Neutrophil (primary cell): ENCODE data around the gene ADCY2.

Experiments
- H3K27ac ChIP-seq: fragments of 200-600 bp; sonication (generic); 2 replicates; pipeline ENCODE4 v1.5.1; 2016; ENCODE audit warnings: mild to moderate bottlenecking, moderate library complexity
- H3K27me3 ChIP-seq: fragments of 200-600 bp; sonication (generic); 2 replicates; pipeline ENCODE4 v1.6.0; 2016; ENCODE audit warnings: mild to moderate bottlenecking
- H3K36me3 ChIP-seq: fragments of 200-600 bp; sonication (generic); 2 replicates; pipeline ENCODE4 v1.5.1; 2017
- H3K4me1 ChIP-seq, 2 experiments: fragments of 200-600 bp in 1 of 2; sonication (generic) in 1 of 2; 1 replicate in 1 of 2; 2 replicates in 1 of 2; pipeline versions ENCODE4 v1.5.1 to v1.6.1; 2013 to 2016; ENCODE audit warnings: low read depth in 1 of 2, low read length in 1 of 2, mild to moderate bottlenecking in 1 of 2, moderate library complexity in 1 of 2; ENCODE audit not compliant: control insufficient read depth in 1 of 2, insufficient read depth in 1 of 2
- H3K4me3 ChIP-seq, 2 experiments: fragments of 200-600 bp in 1 of 2; sonication (generic) in 1 of 2; 1 replicate in 1 of 2; 2 replicates in 1 of 2; pipeline ENCODE4 v1.5.1; 2013 to 2016; ENCODE audit warnings: low read depth in 1 of 2, low read length in 1 of 2, mild to moderate bottlenecking in 1 of 2, moderate library complexity in 1 of 2
- H3K9me3 ChIP-seq: fragments of 200-600 bp; sonication (generic); 2 replicates; pipeline ENCODE4 v1.5.1; 2016
- CTCF ChIP-seq: fragments of 200-600 bp; sonication (generic); IDR thresholded peaks from 2 replicates; pipeline ENCODE4 v1.5.1; 2016; ENCODE audit warnings: antibody characterized with exemption

ADCY2 gene

GRCh38 chr5:7686794-7687193, 290.9 kb downstream of the ADCY2 start:
- H3K4me1 ChIP-seq = no peaks in the 10 kb centered on the region
- TF ChIP-seq CTCF = no peak
- H3K36me3 ChIP-seq = no peaks in the 10 kb centered on the region
- no peak overlapping the region for H3K4me3 ChIP-seq
- H3K9me3 ChIP-seq = no peaks in the 10 kb centered on the region
- no peak overlapping the region for H3K27ac ChIP-seq
- no peaks in the 10 kb centered on the region for H3K27me3 ChIP-seq

GRCh38 chr5:7690557-7690956, 294.6 kb downstream of the ADCY2 start:
- H3K36me3 ChIP-seq = no peaks in the 10 kb centered on the region
- no peaks in the 10 kb centered on the region for H3K4me1 ChIP-seq
- no peaks in the 10 kb centered on the region for H3K9me3 ChIP-seq
- H3K27ac ChIP-seq = no peak overlapping the region
- no peak for TF ChIP-seq CTCF
- no peak overlapping the region for H3K4me3 ChIP-seq
- no peaks in the 10 kb centered on the region for H3K27me3 ChIP-seq

- Histone ChIP-seq H3K27ac (no peak overlapping the region), H3K27me3 (no peaks in the 10 kb centered on the region), H3K4me1 (no peaks in the 10 kb centered on the region), H3K9me3 (no peaks in the 10 kb centered on the region), H3K36me3 (no peaks in the 10 kb centered on the region), H3K4me3 (no peak overlapping the region)
- TF ChIP-seq CTCF = no peak
Observed at GRCh38 chr5:7705261-7705660, 309.3 kb downstream of the ADCY2 start.

- TF ChIP-seq CTCF = no peak
- no peaks in the 10 kb centered on the region for H3K27me3 ChIP-seq
- H3K4me3 ChIP-seq = no peak overlapping the region
- H3K36me3 ChIP-seq = no peaks in the 10 kb centered on the region
- no peak overlapping the region for H3K27ac ChIP-seq
- no peaks in the 10 kb centered on the region for H3K4me1 ChIP-seq
- no peaks in the 10 kb centered on the region for H3K9me3 ChIP-seq
Observed at GRCh38 chr5:7705736-7706135, 309.8 kb downstream of the ADCY2 start.

- no peaks in the 10 kb centered on the region for H3K4me1 ChIP-seq
- no peaks in the 10 kb centered on the region for H3K36me3 ChIP-seq
- H3K9me3 ChIP-seq = no peaks in the 10 kb centered on the region
- H3K4me3 ChIP-seq = no peak overlapping the region
- no peak overlapping the region for H3K27ac ChIP-seq
- no peak for TF ChIP-seq CTCF
- no peaks in the 10 kb centered on the region for H3K27me3 ChIP-seq
Observed at GRCh38 chr5:7706256-7706655, 310.3 kb downstream of the ADCY2 start.

- Histone ChIP-seq H3K27ac (no peak overlapping the region), H3K36me3 (no peaks in the 10 kb centered on the region), H3K27me3 (no peaks in the 10 kb centered on the region), H3K4me3 (no peak overlapping the region), H3K9me3 (no peaks in the 10 kb centered on the region), H3K4me1 (no peaks in the 10 kb centered on the region)
- no peak for TF ChIP-seq CTCF
Observed at GRCh38 chr5:7714119-7714518, 318.2 kb downstream of the ADCY2 start.
